Ascending aorta (tissue), 2 donors: ENCODE measurements around the gene NREP. TPM values are rescaled to one million over a fixed set of nuclear protein-coding genes. Genes with fewer than 3 reads are reported as not detected.
A peak's percentile ranks its signal among the peaks of the same experiment; 100 is the strongest.

ENCODE experiments used
- DNase-seq, 2 donors: peaks; one replicate each; pipeline ENCODE4 v3.0.0-alpha.2; 2019; ENCODE audit warnings: low spot score in 2 of 2
- H3K27ac ChIP-seq, 2 donors: fragments of 200-600 bp; sonication (generic); one replicate each; pipeline ENCODE4 v1.5.1; 2016 to 2017; ENCODE audit warnings: mild to moderate bottlenecking in 1 of 2
- H3K27me3 ChIP-seq: fragments of 200-600 bp; sonication (generic); one replicate; pipeline ENCODE4 v1.5.1; 2017
- H3K36me3 ChIP-seq, 2 donors: fragments of 200-600 bp; sonication (generic); one replicate each; pipeline ENCODE4 v1.5.1; 2016
- H3K4me1 ChIP-seq, 2 donors: fragments of 200-600 bp; sonication (generic); one replicate each; pipeline ENCODE4 v1.5.1; 2016 to 2017; ENCODE audit warnings: mild to moderate bottlenecking in 1 of 2
- H3K4me3 ChIP-seq, 2 donors: fragments of 200-600 bp; sonication (generic); one replicate each; pipeline ENCODE4 v1.5.1; 2016 to 2017; ENCODE audit warnings: mild to moderate bottlenecking in 1 of 2
- H3K9me3 ChIP-seq, 2 donors: fragments of 200-600 bp; sonication (generic); one replicate each; pipeline ENCODE4 v1.5.1; 2016
- CTCF ChIP-seq, 3 experiments: fragments of 200-600 bp in 2 of 3; fragments of 450-650 bp in 1 of 3; sonication (generic) in 2 of 3; IDR thresholded peaks; one replicate each; pipeline ENCODE4 v1.5.1; 2016 to 2019; ENCODE audit warnings: antibody characterized with exemption in 3 of 3, mild to moderate bottlenecking in 1 of 3, moderate library complexity in 1 of 3
- intact Hi-C: fragments of 100-400 bp; cut with DNase I; formaldehyde crosslinking; loops from one replicate; pipeline ENCODE4 v1.15.1; 2023
- total RNA-seq: library from RNA; depleted of rRNA; stranded (reverse); fragments of >200 nt; gene quantifications from one replicate; pipeline ENCODE4 v1.1.0, GENCODE V29; 2016

NREP gene
- total RNA-seq, 1 donor from 2014 or later, result 15.3 TPM

- intact Hi-C loops, result no loop called here
- no peak overlapping the region for H3K27ac ChIP-seq
These were observed 65.5 kb downstream of the NREP start for GRCh38 chr5:111691508-111691907.

GRCh38 chr5:111689357-111689935 is 67.5 kb downstream of the NREP start:
- intact Hi-C loops, result no loop called here
- no peaks in the 10 kb centered on the region for H3K27me3 ChIP-seq

More at GRCh38 chr5:111691508-111691907, 65.5 kb downstream of the NREP start:
- Histone ChIP-seq H3K36me3 (no peaks in the 10 kb centered on the region), H3K9me3 (no peaks in the 10 kb centered on the region), H3K4me3 (no peak overlapping the region), H3K4me1 (no peaks in the 10 kb centered on the region), H3K27me3 (no peaks in the 10 kb centered on the region)
- no peak for DNase-seq
- TF ChIP-seq CTCF (IDR thresholded peaks at IDR 0.05), result no peak

GRCh38 chr5:111685969-111686368 is 71.0 kb downstream of the NREP start:
- H3K27ac ChIP-seq, result no peak overlapping the region
- intact Hi-C loops, result no loop called here
- no peaks in the 10 kb centered on the region for H3K9me3 ChIP-seq

More at GRCh38 chr5:111689357-111689935, 67.5 kb downstream of the NREP start:
- no peaks in the 10 kb centered on the region for H3K9me3 ChIP-seq
- TF ChIP-seq CTCF (IDR thresholded peaks at IDR 0.05), result no peak
- no peaks in the 10 kb centered on the region for H3K36me3 ChIP-seq
- no peak overlapping the region for H3K4me3 ChIP-seq
- no peak overlapping the region for H3K27ac ChIP-seq
- H3K4me1 ChIP-seq, result no peaks in the 10 kb centered on the region
- DNase-seq, result no peak

GRCh38 chr5:111682641-111683040 is 74.4 kb downstream of the NREP start:
- no peak for DNase-seq
- H3K36me3 ChIP-seq, result no peaks in the 10 kb centered on the region
- intact Hi-C loops, result loop anchor here (5.0 kb wide), 1 partner anchor 55 kb away; no protein-coding TSS in a partner anchor
- H3K27ac ChIP-seq, result no peak overlapping the region
- no peak overlapping the region for H3K4me3 ChIP-seq
- H3K9me3 ChIP-seq, result no peaks in the 10 kb centered on the region
- H3K4me1 ChIP-seq, result peaks cover 6% of the 10 kb centered on the region in 2 donors
- H3K27me3 ChIP-seq, result no peaks in the 10 kb centered on the region
- TF ChIP-seq CTCF (IDR thresholded peaks at IDR 0.05), result no peak

More at GRCh38 chr5:111685969-111686368, 71.0 kb downstream of the NREP start:
- H3K4me1 ChIP-seq, result peaks cover 6% of the 10 kb centered on the region in 2 donors
- no peak for TF ChIP-seq CTCF (IDR thresholded peaks at IDR 0.05)
- H3K4me3 ChIP-seq, result no peak overlapping the region
- no peak for DNase-seq
- H3K27me3 ChIP-seq, result no peaks in the 10 kb centered on the region
- no peaks in the 10 kb centered on the region for H3K36me3 ChIP-seq

GRCh38 chr5:111682121-111682520 is 74.9 kb downstream of the NREP start:
- H3K4me1 ChIP-seq, result peaks cover 6% of the 10 kb centered on the region in 2 donors
- DNase-seq, result no peak
- H3K27ac ChIP-seq, result no peak overlapping the region
- H3K9me3 ChIP-seq, result no peaks in the 10 kb centered on the region
- intact Hi-C loops, result loop anchor here (5.0 kb wide), 1 partner anchor 55 kb away; no protein-coding TSS in a partner anchor
- H3K27me3 ChIP-seq, result no peaks in the 10 kb centered on the region
- H3K36me3 ChIP-seq, result no peaks in the 10 kb centered on the region
- H3K4me3 ChIP-seq, result peak overlapping the region; percentile 2 to 48
- no peak for TF ChIP-seq CTCF (IDR thresholded peaks at IDR 0.05)
